K562 (cell line): ENCODE results near the gene DNAJB2. TPM values are rescaled to one million over a fixed set of nuclear protein-coding genes. Genes with fewer than 3 reads are reported as not detected.

ENCODE experiments used
- CXXC5 ChIP-seq: fragments of 250-450 bp; sonication (Bioruptor Pico); IDR thresholded peaks from 2 replicates; pipeline ENCODE4 v1.8.0; 2022; ENCODE audit warnings: inconsistent platforms, mild to moderate bottlenecking, moderate library complexity
- HNRNPK ChIP-seq: fragments of 200-400 bp; formaldehyde crosslinking; IDR thresholded peaks from one replicate; pipeline ENCODE4 v1.6.1; 2018; ENCODE audit warnings: mild to moderate bottlenecking, low read depth, low read length; ENCODE audit not compliant: poor library complexity, severe bottlenecking
- HNRNPL ChIP-seq: fragments of 200-400 bp; formaldehyde crosslinking; IDR thresholded peaks from 2 replicates; pipeline ENCODE4 v1.6.1; 2017; ENCODE audit warnings: low read depth, mild to moderate bottlenecking, low read length
- ILF3 ChIP-seq: fragments of 450-650 bp; IDR thresholded peaks from 2 replicates; pipeline ENCODE4 v1.6.1; 2018; ENCODE audit warnings: antibody characterized with exemption, mild to moderate bottlenecking, moderate library complexity, borderline replicate concordance
- MAZ ChIP-seq, 2 experiments: fragments of 450-650 bp in 1 of 2; sonication (generic) in 1 of 2; formaldehyde crosslinking; IDR thresholded peaks in 1 of 2; conservative IDR thresholded peaks in 1 of 2; 2 replicates each; pipeline versions ENCODE4 v1.4.0 to v1.5.0; 2020; ENCODE audit warnings: mild to moderate bottlenecking in 1 of 2, missing genetic modification reagents in 1 of 2
- POLR2G ChIP-seq: fragments of 200-400 bp; formaldehyde crosslinking; IDR thresholded peaks from 2 replicates; pipeline ENCODE4 v1.6.1; 2017; ENCODE audit warnings: low read depth, mild to moderate bottlenecking, antibody characterized with exemption, low read length, moderate library complexity
- polyA plus RNA-seq, 8 experiments: library from polyadenylated mRNA; depleted of rRNA in 4 of 8; stranded (reverse) in 5 of 8; unstranded in 3 of 8; fragments of >200 nt; fragmentation: Nextera tagmentation in 2 of 8; fragmentation: Illumina TruSeq in 1 of 8; extraction: Ambion mirVana in 2 of 8; extraction: Trizol in 1 of 8; gene quantifications; 2 replicates each; pipeline versions ENCODE4 v1.2.1 to v1.2.3, GENCODE V29; 2011 to 2014; ENCODE audit warnings: inconsistent platforms in 1 of 8, missing spikeins in 1 of 8
- total RNA-seq, 7 experiments: library from RNA; depleted of rRNA in 6 of 7; stranded (reverse); fragments of >200 nt in 6 of 7; fragmentation: Illumina TruSeq in 2 of 7; extraction: Trizol in 2 of 7; gene quantifications; 2 replicates each; pipeline versions ENCODE4 v1.2.1 to v1.2.3, GENCODE V29; 2011 to 2021; ENCODE audit warnings: low replicate concordance in 1 of 7
- TF ChIP-seq, protein P1 (sequence below), 2 experiments: fragments of 450-650 bp; conservative IDR thresholded peaks; 2 replicates each; pipeline ENCODE4 v1.6.1; 2017; ENCODE audit warnings: mild to moderate bottlenecking in 2 of 2, moderate library complexity in 2 of 2
- TF ChIP-seq, protein P2 (sequence below), 3 experiments: fragments of 200-800 bp in 1 of 3; sonication (Bioruptor generic) in 1 of 3; sonication (generic) in 1 of 3; formaldehyde crosslinking in 1 of 3; IDR thresholded peaks; 2 replicates each; pipeline versions ENCODE4 v1.6.1 to v1.8.0; 2016 to 2022; ENCODE audit warnings: mild to moderate bottlenecking in 2 of 3, missing compliant biosample characterization in 2 of 3, missing genetic modification characterization in 2 of 3, missing genetic modification reagents in 1 of 3
- TF ChIP-seq, protein P3 (sequence below): sonication (generic); formaldehyde crosslinking; IDR thresholded peaks from 2 replicates; pipeline ENCODE4 v1.8.0; 2022; ENCODE audit warnings: missing genetic modification reagents, mild to moderate bottlenecking, moderate library complexity, borderline replicate concordance

The DNAJB2 gene
- total and polyA plus RNA-seq, 9 of the 15 experiments (the other 6 are each of a cell fraction or from before 2014, with no cell fraction given): 0.08 to 3.0 (median 2.2) TPM; not detected in 1

DNA sequence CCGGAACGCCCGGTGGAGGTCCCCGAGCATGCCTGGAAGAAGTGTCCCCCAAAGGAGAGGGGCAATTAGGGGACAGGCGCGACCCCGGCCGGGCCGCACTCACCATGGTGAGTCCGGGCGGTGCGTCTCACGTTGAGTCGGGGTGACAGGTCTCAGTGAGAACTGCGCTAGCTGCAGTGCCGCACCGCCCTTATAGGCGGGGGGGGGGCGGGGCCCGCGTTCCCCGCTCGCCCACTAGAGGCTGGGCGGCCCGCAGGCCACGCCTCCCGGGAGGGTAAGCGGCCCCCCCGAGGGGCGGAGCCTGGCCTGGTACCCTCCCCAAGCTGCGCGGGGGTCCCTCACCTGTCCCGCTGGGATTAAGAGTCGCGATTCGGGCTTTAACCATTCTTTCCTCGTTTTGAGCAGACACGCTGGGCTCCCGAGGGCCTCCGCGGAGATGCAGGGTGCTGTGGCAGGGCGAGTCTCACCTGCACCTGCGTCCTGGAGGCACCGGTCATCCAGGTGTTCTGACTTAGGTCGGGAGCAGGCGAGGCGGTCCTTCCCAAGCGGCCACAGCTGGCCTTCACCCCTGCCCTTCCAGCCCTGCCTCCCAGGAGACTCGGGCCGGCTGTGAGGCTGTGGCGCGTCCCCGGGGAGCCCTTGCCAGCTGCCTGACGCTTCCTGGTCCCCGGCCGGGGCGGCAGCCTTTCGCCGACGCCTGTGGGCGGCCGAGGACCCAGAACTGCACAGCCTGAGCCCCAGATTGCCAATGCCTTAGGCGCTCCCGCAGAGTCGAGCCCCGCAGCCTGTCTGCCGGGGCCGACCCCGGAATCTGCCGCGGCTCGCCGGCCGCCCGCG, 25.2 kb upstream of the DNAJB2 start, which contains the start of gene TUBA4A (continued):
- TF ChIP-seq, protein P1, sequence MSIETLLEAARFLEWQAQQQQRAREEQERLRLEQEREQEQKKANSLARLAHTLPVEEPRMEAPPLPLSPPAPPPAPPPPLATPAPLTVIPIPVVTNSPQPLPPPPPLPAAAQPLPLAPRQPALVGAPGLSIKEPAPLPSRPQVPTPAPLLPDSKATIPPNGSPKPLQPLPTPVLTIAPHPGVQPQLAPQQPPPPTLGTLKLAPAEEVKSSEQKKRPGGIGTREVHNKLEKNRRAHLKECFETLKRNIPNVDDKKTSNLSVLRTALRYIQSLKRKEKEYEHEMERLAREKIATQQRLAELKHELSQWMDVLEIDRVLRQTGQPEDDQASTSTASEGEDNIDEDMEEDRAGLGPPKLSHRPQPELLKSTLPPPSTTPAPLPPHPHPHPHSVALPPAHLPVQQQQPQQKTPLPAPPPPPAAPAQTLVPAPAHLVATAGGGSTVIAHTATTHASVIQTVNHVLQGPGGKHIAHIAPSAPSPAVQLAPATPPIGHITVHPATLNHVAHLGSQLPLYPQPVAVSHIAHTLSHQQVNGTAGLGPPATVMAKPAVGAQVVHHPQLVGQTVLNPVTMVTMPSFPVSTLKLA (conservative IDR thresholded peaks at IDR 0.05): 0 out of 4 replicates have a peak, but pooled peaks of 1 of the 2 experiments have one; percentile 0
- TF ChIP-seq HNRNPL (0 out of 2 replicates have a peak, but pooled peaks have one; percentile 55), POLR2G (peak; percentile 99), HNRNPK (no peak), MAZ (CRISPR knock-in tag; conservative IDR thresholded peaks at IDR 0.05 in 1 of 2, IDR thresholded peaks at IDR 0.05 in 1 of 2) (peak; percentile 62 to 68; a peak in 2 of 4 replicates), CXXC5 (CRISPR knock-in tag) (peak; percentile 59), ILF3 (no peak)
- TF ChIP-seq, protein P2, sequence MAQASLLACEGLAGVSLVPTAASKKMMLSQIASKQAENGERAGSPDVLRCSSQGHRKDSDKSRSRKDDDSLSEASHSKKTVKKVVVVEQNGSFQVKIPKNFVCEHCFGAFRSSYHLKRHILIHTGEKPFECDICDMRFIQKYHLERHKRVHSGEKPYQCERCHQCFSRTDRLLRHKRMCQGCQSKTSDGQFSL (CRISPR knock-in tag; IDR thresholded peaks at IDR 0.05): peak; percentile 59
- TF ChIP-seq, protein P2 (tag; IDR thresholded peaks at IDR 0.05): peak in 1 of 2 experiments; percentile 11; a peak in 1 of 4 replicates
- TF ChIP-seq, protein P3, sequence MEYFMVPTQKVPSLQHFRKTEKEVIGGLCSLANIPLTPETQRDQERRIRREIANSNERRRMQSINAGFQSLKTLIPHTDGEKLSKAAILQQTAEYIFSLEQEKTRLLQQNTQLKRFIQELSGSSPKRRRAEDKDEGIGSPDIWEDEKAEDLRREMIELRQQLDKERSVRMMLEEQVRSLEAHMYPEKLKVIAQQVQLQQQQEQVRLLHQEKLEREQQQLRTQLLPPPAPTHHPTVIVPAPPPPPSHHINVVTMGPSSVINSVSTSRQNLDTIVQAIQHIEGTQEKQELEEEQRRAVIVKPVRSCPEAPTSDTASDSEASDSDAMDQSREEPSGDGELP (CRISPR knock-in tag): peak; percentile 27; the same call in 1 of the 2 replicates
